HEK293 (cell line): ENCODE data around the gene CAMK2N2.

ENCODE experiments used
- EGR2 ChIP-seq: fragments of 450-650 bp; formaldehyde crosslinking; IDR thresholded peaks from 2 replicates; pipeline ENCODE4 v1.5.1; 2016; ENCODE audit warnings: low read depth, missing biosample characterization, missing genetic modification characterization
- GLI2 ChIP-seq: fragments of 450-650 bp; formaldehyde crosslinking; IDR thresholded peaks from 2 replicates; pipeline ENCODE4; 2017; ENCODE audit warnings: missing biosample characterization, missing genetic modification characterization, low read depth, borderline replicate concordance
- HOXD13 ChIP-seq: sonication (generic); formaldehyde crosslinking; IDR thresholded peaks from 2 replicates; pipeline ENCODE4 v1.8.0; 2022; ENCODE audit warnings: missing genetic modification reagents, borderline replicate concordance
- MEIS1 ChIP-seq: sonication (generic); formaldehyde crosslinking; IDR thresholded peaks from 2 replicates; pipeline ENCODE4 v1.8.1; 2022; ENCODE audit warnings: missing genetic modification reagents, mild to moderate bottlenecking, borderline replicate concordance
- REPIN1 ChIP-seq: fragments of 450-650 bp; formaldehyde crosslinking; IDR thresholded peaks from 2 replicates; pipeline ENCODE4 v1.5.1; 2017; ENCODE audit warnings: missing biosample characterization, missing genetic modification characterization, low read depth
- SALL2 ChIP-seq: fragments of 450-650 bp; formaldehyde crosslinking; IDR thresholded peaks from 2 replicates; pipeline ENCODE4 v1.5.0; 2017; ENCODE audit warnings: missing biosample characterization, mild to moderate bottlenecking, missing genetic modification characterization, borderline replicate concordance
- TCF7L2 ChIP-seq: IDR thresholded peaks from 2 replicates; pipeline ENCODE4 v1.6.1; 2011; ENCODE audit warnings: low read depth, mild to moderate bottlenecking, inconsistent platforms, low read length, moderate library complexity, borderline replicate concordance
- TRIM28 ChIP-seq: IDR thresholded peaks from 2 replicates; pipeline ENCODE4 v1.6.1; 2011; ENCODE audit warnings: low read length, control low read depth, borderline replicate concordance
- YY1 ChIP-seq: fragments of 450-650 bp; formaldehyde crosslinking; IDR thresholded peaks from 2 replicates; pipeline ENCODE4 v1.5.1; 2018; ENCODE audit warnings: missing biosample characterization, missing genetic modification characterization
- ZBTB17 ChIP-seq: fragments of 450-650 bp; formaldehyde crosslinking; IDR thresholded peaks from 2 replicates; pipeline ENCODE4 v1.5.1; 2016; ENCODE audit warnings: missing biosample characterization, missing genetic modification characterization
- ZEB2 ChIP-seq: fragments of 450-650 bp; formaldehyde crosslinking; IDR thresholded peaks from 2 replicates; pipeline ENCODE4 v1.5.1; 2016; ENCODE audit warnings: missing biosample characterization, missing genetic modification characterization
- ZFP37 ChIP-seq: fragments of 450-650 bp; formaldehyde crosslinking; IDR thresholded peaks from 2 replicates; pipeline ENCODE4 v1.5.1; 2016; ENCODE audit warnings: missing biosample characterization, missing genetic modification characterization
- ZIC2 ChIP-seq: fragments of 450-650 bp; formaldehyde crosslinking; IDR thresholded peaks from 2 replicates; pipeline ENCODE4 v1.5.1; 2016; ENCODE audit warnings: missing biosample characterization, missing genetic modification characterization
- ZNF140 ChIP-seq: fragments of 450-650 bp; formaldehyde crosslinking; IDR thresholded peaks from 2 replicates; pipeline ENCODE4 v1.5.1; 2016; ENCODE audit warnings: missing biosample characterization, missing genetic modification characterization
- ZNF174 ChIP-seq: fragments of 450-650 bp; formaldehyde crosslinking; IDR thresholded peaks from 2 replicates; pipeline ENCODE4 v1.5.0; 2017; ENCODE audit warnings: missing biosample characterization, mild to moderate bottlenecking, missing genetic modification characterization
- ZNF184 ChIP-seq: fragments of 450-650 bp; IDR thresholded peaks from 2 replicates; pipeline ENCODE4 v1.5.1; 2018; ENCODE audit warnings: missing biosample characterization, mild to moderate bottlenecking, missing genetic modification characterization
- ZNF292 ChIP-seq: fragments of 450-650 bp; formaldehyde crosslinking; IDR thresholded peaks from 2 replicates; pipeline ENCODE4 v1.5.1; 2016; ENCODE audit warnings: low read depth, missing biosample characterization, missing genetic modification characterization, borderline replicate concordance
- ZNF341 ChIP-seq: fragments of 450-650 bp; formaldehyde crosslinking; IDR thresholded peaks from 2 replicates; pipeline ENCODE4; 2016; ENCODE audit warnings: low read depth, missing biosample characterization, missing genetic modification characterization
- ZNF510 ChIP-seq: fragments of 450-650 bp; formaldehyde crosslinking; IDR thresholded peaks from 2 replicates; pipeline ENCODE4 v1.5.1; 2018; ENCODE audit warnings: mild to moderate bottlenecking, missing genetic modification characterization, missing biosample characterization; ENCODE audit not compliant: insufficient replicate concordance
- ZNF529 ChIP-seq: fragments of 450-650 bp; formaldehyde crosslinking; IDR thresholded peaks from 2 replicates; pipeline ENCODE4 v1.5.1; 2017; ENCODE audit warnings: missing genetic modification characterization, missing biosample characterization; ENCODE audit not compliant: insufficient replicate concordance
- ZNF544 ChIP-seq: fragments of 450-650 bp; formaldehyde crosslinking; IDR thresholded peaks from 2 replicates; pipeline ENCODE4 v1.5.0; 2017; ENCODE audit warnings: missing biosample characterization, missing genetic modification characterization
- ZNF555 ChIP-seq: fragments of 450-650 bp; formaldehyde crosslinking; conservative IDR thresholded peaks from 2 replicates; pipeline ENCODE4 v1.5.1; 2017; ENCODE audit warnings: missing biosample characterization, mild to moderate bottlenecking, missing genetic modification characterization, inconsistent platforms
- ZNF558 ChIP-seq: fragments of 450-650 bp; formaldehyde crosslinking; IDR thresholded peaks from 2 replicates; pipeline ENCODE4 v1.5.1; 2016; ENCODE audit warnings: missing biosample characterization, missing genetic modification characterization
- ZNF561 ChIP-seq: fragments of 450-650 bp; IDR thresholded peaks from 2 replicates; pipeline ENCODE4 v1.5.1; 2018; ENCODE audit warnings: missing biosample characterization, missing genetic modification characterization, borderline replicate concordance
- ZNF621 ChIP-seq: fragments of 450-650 bp; formaldehyde crosslinking; IDR thresholded peaks from 2 replicates; pipeline ENCODE4 v1.5.1; 2017; ENCODE audit warnings: missing biosample characterization, missing genetic modification characterization
- ZNF664 ChIP-seq: fragments of 450-650 bp; formaldehyde crosslinking; IDR thresholded peaks from 2 replicates; pipeline ENCODE4 v1.5.1; 2016; ENCODE audit warnings: missing biosample characterization, missing genetic modification characterization
- ZNF747 ChIP-seq: fragments of 450-650 bp; formaldehyde crosslinking; IDR thresholded peaks from 2 replicates; pipeline ENCODE4 v1.5.1; 2016; ENCODE audit warnings: missing biosample characterization, missing genetic modification characterization
- ZSCAN23 ChIP-seq: fragments of 450-650 bp; formaldehyde crosslinking; IDR thresholded peaks from 2 replicates; pipeline ENCODE4 v1.5.1; 2016; ENCODE audit warnings: missing biosample characterization, missing genetic modification characterization
- ZSCAN30 ChIP-seq: fragments of 450-650 bp; IDR thresholded peaks from 2 replicates; pipeline ENCODE4 v1.5.1; 2018; ENCODE audit warnings: missing biosample characterization, mild to moderate bottlenecking, missing genetic modification characterization, moderate library complexity
- TF ChIP-seq, protein P1 (sequence below): fragments of 450-650 bp; formaldehyde crosslinking; IDR thresholded peaks from 2 replicates; pipeline ENCODE4 v1.5.1; 2016; ENCODE audit warnings: missing biosample characterization, missing genetic modification characterization
- TF ChIP-seq, protein P2 (sequence below): fragments of 450-650 bp; formaldehyde crosslinking; conservative IDR thresholded peaks from 2 replicates; pipeline ENCODE4 v1.5.1; 2016; ENCODE audit warnings: low read depth, missing biosample characterization, missing genetic modification characterization
- TF ChIP-seq, protein P3 (sequence below): fragments of 450-650 bp; formaldehyde crosslinking; IDR thresholded peaks from 2 replicates; pipeline ENCODE4 v1.5.1; 2017; ENCODE audit warnings: missing biosample characterization, missing genetic modification characterization

CAMK2N2 gene

DNA sequence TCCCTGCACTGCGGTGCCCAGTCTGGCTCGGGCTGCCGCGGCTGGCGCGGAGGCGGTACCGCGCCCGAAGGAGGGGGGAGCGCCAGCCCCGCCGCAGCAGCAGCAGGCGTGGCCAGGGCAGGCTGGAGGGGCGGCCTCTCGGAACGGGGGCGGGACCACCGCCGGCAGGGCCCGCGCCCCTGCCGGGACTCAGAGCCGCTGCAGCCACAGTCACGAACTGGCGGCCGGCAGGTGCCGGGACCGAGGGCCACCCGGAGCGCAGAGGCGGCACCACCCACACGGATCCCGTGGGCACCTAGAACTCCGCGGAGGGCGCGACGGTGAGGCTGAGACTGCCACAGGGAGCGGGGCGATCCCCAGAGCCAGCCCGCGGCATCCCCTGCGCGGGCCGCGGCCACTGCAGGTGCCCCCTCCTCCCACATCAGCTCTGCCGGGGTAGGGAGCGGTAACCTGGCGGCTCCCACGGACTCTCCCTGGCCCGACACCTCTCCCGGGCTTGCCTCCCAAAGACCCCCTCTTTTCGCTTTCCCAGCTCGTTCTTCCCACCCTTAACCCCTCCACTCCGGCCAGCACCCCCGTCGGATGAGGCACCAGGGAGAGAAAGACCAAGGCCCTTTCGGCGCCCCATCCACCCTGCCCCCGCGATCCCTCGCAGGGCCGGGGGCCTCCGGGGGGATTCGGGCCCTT is 31.8 kb downstream of the CAMK2N2 start, which contains the start of gene VWA5B2 (continued):
- TF ChIP-seq, protein P1, sequence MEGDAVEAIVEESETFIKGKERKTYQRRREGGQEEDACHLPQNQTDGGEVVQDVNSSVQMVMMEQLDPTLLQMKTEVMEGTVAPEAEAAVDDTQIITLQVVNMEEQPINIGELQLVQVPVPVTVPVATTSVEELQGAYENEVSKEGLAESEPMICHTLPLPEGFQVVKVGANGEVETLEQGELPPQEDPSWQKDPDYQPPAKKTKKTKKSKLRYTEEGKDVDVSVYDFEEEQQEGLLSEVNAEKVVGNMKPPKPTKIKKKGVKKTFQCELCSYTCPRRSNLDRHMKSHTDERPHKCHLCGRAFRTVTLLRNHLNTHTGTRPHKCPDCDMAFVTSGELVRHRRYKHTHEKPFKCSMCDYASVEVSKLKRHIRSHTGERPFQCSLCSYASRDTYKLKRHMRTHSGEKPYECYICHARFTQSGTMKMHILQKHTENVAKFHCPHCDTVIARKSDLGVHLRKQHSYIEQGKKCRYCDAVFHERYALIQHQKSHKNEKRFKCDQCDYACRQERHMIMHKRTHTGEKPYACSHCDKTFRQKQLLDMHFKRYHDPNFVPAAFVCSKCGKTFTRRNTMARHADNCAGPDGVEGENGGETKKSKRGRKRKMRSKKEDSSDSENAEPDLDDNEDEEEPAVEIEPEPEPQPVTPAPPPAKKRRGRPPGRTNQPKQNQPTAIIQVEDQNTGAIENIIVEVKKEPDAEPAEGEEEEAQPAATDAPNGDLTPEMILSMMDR: no peak
- TF ChIP-seq ZNF174 (no peak), ZNF341 (tag by site-specific recombination) (0 out of 2 replicates have a peak, but pooled peaks have one; percentile 24), TCF7L2 (no peak), ZNF621 (tag by site-specific recombination) (no peak), ZNF555 (tag by site-specific recombination) (no peak), ZEB2 (tag by site-specific recombination) (peak; percentile 64), REPIN1 (tag by site-specific recombination) (no peak), ZNF510 (no peak), ZNF184 (tag by site-specific recombination) (no peak), ZNF747 (tag by site-specific recombination) (no peak), MEIS1 (CRISPR knock-in tag) (no peak), GLI2 (tag by site-specific recombination) (no peak), ZNF140 (tag by site-specific recombination) (no peak), ZIC2 (tag by site-specific recombination) (peak; percentile 14; the same call in 1 of the 2 replicates), ZSCAN30 (tag by site-specific recombination) (peak; percentile 60; the same call in 1 of the 2 replicates), ZNF529 (no peak), EGR2 (peak; percentile 75), ZNF561 (tag by site-specific recombination) (0 out of 2 replicates have a peak, but pooled peaks have one; percentile 27), ZSCAN23 (tag by site-specific recombination) (no peak), ZNF664 (tag by site-specific recombination) (no peak), TRIM28 (no peak), YY1 (no peak), HOXD13 (CRISPR knock-in tag) (no peak), ZNF292 (tag by site-specific recombination) (no peak), SALL2 (tag by site-specific recombination) (no peak), ZNF558 (tag by site-specific recombination) (no peak), ZNF544 (tag by site-specific recombination) (no peak), ZBTB17 (tag by site-specific recombination) (0 out of 2 replicates have a peak, but pooled peaks have one; percentile 19), ZFP37 (peak; percentile 48; the same call in 1 of the 2 replicates)
- TF ChIP-seq, protein P2, sequence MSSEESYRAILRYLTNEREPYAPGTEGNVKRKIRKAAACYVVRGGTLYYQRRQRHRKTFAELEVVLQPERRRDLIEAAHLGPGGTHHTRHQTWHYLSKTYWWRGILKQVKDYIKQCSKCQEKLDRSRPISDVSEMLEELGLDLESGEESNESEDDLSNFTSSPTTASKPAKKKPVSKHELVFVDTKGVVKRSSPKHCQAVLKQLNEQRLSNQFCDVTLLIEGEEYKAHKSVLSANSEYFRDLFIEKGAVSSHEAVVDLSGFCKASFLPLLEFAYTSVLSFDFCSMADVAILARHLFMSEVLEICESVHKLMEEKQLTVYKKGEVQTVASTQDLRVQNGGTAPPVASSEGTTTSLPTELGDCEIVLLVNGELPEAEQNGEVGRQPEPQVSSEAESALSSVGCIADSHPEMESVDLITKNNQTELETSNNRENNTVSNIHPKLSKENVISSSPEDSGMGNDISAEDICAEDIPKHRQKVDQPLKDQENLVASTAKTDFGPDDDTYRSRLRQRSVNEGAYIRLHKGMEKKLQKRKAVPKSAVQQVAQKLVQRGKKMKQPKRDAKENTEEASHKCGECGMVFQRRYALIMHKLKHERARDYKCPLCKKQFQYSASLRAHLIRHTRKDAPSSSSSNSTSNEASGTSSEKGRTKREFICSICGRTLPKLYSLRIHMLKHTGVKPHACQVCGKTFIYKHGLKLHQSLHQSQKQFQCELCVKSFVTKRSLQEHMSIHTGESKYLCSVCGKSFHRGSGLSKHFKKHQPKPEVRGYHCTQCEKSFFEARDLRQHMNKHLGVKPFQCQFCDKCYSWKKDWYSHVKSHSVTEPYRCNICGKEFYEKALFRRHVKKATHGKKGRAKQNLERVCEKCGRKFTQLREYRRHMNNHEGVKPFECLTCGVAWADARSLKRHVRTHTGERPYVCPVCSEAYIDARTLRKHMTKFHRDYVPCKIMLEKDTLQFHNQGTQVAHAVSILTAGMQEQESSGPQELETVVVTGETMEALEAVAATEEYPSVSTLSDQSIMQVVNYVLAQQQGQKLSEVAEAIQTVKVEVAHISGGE (tag by site-specific recombination): 0 out of 2 replicates have a peak, but pooled peaks have one; percentile 14
- TF ChIP-seq, protein P3, sequence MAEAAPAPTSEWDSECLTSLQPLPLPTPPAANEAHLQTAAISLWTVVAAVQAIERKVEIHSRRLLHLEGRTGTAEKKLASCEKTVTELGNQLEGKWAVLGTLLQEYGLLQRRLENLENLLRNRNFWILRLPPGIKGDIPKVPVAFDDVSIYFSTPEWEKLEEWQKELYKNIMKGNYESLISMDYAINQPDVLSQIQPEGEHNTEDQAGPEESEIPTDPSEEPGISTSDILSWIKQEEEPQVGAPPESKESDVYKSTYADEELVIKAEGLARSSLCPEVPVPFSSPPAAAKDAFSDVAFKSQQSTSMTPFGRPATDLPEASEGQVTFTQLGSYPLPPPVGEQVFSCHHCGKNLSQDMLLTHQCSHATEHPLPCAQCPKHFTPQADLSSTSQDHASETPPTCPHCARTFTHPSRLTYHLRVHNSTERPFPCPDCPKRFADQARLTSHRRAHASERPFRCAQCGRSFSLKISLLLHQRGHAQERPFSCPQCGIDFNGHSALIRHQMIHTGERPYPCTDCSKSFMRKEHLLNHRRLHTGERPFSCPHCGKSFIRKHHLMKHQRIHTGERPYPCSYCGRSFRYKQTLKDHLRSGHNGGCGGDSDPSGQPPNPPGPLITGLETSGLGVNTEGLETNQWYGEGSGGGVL (tag by site-specific recombination): peak; percentile 44
